HG03064 (cell line): ENCODE measurements around the gene ERICH4.
"Not testable (repeated sequence)": the region's sequence is repeated elsewhere in the genome, so short reads cannot be mapped to it uniquely, and the experiment has no call there.

ENCODE experiments used
- ATAC-seq: cut with Tn5 transposase; IDR thresholded peaks from one replicate; pipeline ENCODE4 v1.9.1; 2021; ENCODE audit warnings: low read depth; ENCODE audit not compliant: unreplicated experiment

The ERICH4 gene

GRCh38 chr19:41463257-41464256 lies 20.6 kb downstream of the ERICH4 start:
- ATAC-seq: not testable (repeated sequence)

- ATAC-seq: no peak
These were observed 33.6 kb downstream of the ERICH4 start for GRCh38 chr19:41476583-41476982.

- no peak for ATAC-seq
These were observed 35.2 kb downstream of the ERICH4 start for GRCh38 chr19:41478171-41478570.

GRCh38 chr19:41478875-41479756 lies 36.2 kb downstream of the ERICH4 start:
- ATAC-seq: no peak

GRCh38 chr19:41479757-41480191 lies 36.8 kb downstream of the ERICH4 start:
- ATAC-seq: no peak

- ATAC-seq: no peak
These were observed 37.4 kb downstream of the ERICH4 start for GRCh38 chr19:41480336-41480735.

GRCh38 chr19:41484822-41485221 lies 41.9 kb downstream of the ERICH4 start:
- no peak for ATAC-seq

- not testable (repeated sequence) for ATAC-seq
These were observed 44.0 kb downstream of the ERICH4 start for GRCh38 chr19:41486953-41487352.

- no peak for ATAC-seq
These were observed 49.9 kb downstream of the ERICH4 start for GRCh38 chr19:41492843-41493242.
